Embryonic facial prominence (tissue), 1 donor: Measurements from ENCODE around the gene SYCE1.

Experiments used
- DNase-seq: peaks from one replicate; pipeline ENCODE4 v3.0.0-alpha.2; 2016; ENCODE audit errors: extremely low spot score

SYCE1 gene

DNA sequence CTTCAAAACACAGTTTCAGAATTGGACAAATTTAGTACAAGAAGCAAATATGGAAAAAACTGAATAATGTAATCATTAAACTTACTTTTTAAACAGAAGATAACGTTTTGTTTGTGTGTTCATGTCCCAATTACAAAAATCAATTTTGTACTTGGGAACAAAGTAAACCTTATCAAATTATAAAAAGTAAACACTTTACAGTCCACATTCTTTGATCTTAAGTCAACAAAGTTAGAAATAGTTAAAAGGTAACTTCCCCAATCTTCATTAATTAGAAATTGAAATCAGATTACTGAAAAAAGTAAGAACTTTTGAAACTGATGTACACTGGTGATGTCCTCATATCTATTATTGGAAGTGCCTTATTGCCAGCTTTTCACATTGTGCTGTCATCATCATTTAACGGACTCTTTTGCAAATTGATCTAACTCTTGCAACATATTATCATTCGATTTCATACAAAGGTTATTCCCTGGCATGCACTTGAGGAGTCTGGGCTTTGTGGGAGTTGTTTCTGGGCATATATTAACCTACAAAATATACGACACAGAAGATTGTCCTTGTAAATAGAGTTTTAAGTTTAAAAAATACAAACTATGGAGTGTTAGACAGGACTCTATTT is 53.4 kb downstream of the SYCE1 start:
- DNase-seq: no peak

- no peak for DNase-seq
These were observed 54.0 kb downstream of the SYCE1 start for GRCh38 chr10:133511408-133511807.

GRCh38 chr10:133509700-133510099 is 55.7 kb downstream of the SYCE1 start:
- no peak for DNase-seq
